ENCODE results near the gene JUP. TPM values are rescaled to one million over a fixed set of nuclear protein-coding genes. Genes with fewer than 3 reads are reported as not detected.

The JUP gene
- total RNA-seq, 1 donor: 29.8 TPM

DNA sequence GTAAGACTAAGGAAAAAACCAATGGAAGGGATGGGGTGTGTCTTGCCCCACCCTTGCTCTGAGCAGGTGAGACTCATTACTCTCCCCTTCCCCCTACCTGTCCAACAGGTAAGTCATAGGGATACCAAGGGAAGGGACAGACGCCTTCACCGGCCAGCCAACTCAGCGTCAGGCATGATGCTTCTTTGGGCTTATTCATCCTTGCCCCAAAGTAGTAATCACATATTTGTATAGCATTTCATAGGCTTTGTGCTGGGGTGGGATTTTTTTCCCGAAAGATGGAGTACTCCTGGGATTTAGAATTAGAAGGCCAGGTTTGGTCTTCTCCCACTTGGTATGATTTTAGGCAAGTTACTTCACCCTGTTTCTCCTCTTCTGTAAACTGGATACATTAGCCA, 509 bp upstream of the JUP start:
- DNase-seq (ENCODE audit: low read depth): no peak
- TF ChIP-seq CTCF (IDR thresholded peaks at IDR 0.05; ENCODE audit: insufficient read depth, low read depth, low read length): no peak
- H3K4me3 ChIP-seq (ENCODE audit: low read depth, low read length): no peak overlapping the region

- DNase-seq (ENCODE audit: low read depth): no peak
- no peak for TF ChIP-seq CTCF (IDR thresholded peaks at IDR 0.05; ENCODE audit: insufficient read depth, low read depth, low read length)
- peak overlapping the region; percentile 88 for H3K4me3 ChIP-seq (ENCODE audit: low read depth, low read length)
Measured at GRCh38 chr17:41785859-41786226, 668 bp downstream of the JUP start.

DNA sequence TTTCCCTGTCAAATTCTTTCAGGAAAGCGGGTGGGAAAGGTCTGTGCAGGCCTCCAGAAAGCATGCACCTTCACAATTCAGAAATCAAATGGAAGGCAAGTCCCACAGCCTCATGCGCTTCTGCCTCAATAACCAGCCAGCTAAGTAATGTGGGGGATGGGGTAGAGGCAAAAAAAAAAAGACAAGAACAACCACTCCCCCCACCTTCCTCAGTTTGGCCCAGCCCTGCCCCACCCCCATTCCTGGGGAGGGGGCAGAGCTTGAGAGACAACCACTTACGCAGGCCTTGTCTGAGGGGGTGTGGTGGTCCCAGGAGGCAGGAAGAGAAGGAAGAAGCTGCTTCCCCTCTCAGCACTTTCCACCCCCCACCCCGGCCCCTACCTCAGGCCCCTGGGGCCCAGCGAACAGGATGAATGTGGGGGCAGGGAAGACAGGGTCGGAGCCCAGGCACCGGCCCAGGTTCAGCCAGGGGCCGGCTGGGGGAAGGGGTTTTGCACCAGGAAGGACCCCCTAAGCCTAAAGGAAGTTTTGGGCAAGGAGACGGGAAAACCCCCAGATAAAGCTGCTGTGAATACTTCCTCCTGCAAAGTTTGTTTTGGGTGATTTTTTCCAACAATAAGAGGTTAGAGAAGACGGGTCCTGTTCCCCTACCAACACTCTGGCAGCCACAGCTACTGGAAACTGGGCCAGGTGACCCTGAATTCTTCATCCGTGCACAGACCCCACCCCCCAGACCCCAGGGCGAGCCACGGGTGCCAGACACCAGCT, 1.2 kb downstream of the JUP start:
- DNase-seq (ENCODE audit: low read depth): peak; percentile 65
- TF ChIP-seq CTCF (IDR thresholded peaks at IDR 0.05; ENCODE audit: insufficient read depth, low read depth, low read length): no peak
- H3K4me3 ChIP-seq (ENCODE audit: low read depth, low read length): peak overlapping the region; percentile 88

DNA sequence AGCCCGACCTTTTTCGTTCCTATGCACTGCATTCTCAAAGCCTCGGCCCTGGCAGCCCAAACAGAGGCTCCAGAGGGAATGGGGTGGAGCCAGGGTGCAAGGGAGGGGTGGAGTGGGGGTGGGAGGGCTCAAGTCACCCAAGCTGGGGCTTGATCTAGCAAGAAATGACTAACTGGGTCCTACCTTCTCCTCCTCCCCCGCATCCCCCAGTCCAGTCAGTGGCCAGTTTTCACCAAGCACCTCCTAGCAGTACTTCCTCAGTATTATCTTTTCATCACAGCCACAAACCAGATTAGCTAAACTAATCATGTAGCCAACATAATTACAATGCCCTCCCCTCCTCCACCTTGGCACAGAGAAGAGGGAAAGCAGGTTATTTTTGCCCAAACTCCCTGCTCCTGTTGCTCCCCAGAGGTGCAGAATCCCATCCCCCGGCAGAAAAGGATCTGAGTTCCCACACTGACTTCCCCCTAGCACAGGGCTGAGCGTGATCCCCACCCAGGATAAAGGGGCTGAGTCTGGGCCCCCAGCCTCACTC, 2.2 kb downstream of the JUP start:
- H3K4me3 ChIP-seq (ENCODE audit: low read depth, low read length): peak overlapping the region; percentile 88
- no peak for TF ChIP-seq CTCF (IDR thresholded peaks at IDR 0.05; ENCODE audit: insufficient read depth, low read depth, low read length)
- DNase-seq (ENCODE audit: low read depth): peak; percentile 79

DNA sequence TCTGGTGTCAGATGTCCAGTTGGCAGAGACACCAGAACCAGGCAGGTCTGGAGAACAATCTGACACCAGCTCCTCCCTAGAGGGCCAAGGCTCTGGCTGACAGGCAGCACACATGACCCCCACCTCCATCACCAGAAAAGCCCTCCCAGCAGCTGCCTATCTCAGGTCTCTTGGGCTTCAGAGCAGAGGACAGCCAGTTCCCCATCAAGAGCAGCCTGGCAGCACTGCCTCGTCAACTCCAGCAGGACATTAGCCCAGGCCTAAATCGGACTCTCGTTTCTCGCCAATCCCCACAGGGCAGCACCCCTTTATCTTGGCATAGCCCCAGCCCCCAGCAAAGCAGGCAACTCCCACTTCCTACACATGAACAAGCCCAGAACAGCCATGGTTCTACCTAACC, 4.4 kb downstream of the JUP start:
- no peak for DNase-seq (ENCODE audit: low read depth)
- no peak for TF ChIP-seq CTCF (IDR thresholded peaks at IDR 0.05; ENCODE audit: insufficient read depth, low read depth, low read length)
- no peak overlapping the region for H3K4me3 ChIP-seq (ENCODE audit: low read depth, low read length)

DNA sequence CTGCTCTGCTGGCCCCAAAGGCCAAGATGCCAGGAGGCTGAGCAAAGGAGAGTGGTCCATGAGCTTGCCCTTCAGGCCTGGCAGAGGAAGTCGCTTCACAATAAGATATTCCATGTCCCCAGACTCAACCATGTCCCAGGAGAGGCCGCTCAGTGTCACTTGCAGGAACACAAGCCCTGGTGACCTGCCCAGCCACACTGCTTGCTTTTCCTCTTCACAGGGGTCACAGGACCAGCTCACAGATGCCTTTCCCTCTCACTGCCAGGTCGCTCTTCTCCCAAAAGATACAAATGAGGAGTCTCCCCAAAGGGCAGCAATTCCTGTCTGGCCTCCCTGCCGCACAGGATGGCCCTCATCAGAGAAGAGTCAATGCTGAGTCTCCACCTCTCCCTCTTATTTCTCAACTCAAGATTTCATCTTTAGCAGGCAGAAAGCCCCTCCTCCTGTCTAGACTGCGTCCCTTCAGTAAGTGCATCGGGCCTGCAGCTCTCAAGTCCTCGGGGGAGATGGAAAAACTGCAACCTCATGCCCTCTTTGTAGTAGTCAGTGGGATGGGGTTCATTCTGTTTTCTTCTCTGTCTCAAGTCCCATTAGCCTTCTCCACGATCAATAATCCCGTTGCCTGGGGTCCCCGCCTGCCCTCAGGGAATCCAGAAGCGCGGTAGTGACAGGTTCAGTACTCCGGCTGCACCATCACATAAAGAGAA, 5.0 kb downstream of the JUP start:
- no peak for TF ChIP-seq CTCF (IDR thresholded peaks at IDR 0.05; ENCODE audit: insufficient read depth, low read depth, low read length)
- peak; percentile 63 for DNase-seq (ENCODE audit: low read depth)
- no peak overlapping the region for H3K4me3 ChIP-seq (ENCODE audit: low read depth, low read length)

All from fibroblast of villous mesenchyme (primary cell).